NCI-H1092 treated with DMSO at 0.1 percent for 48 hours (cell line): Measurements from ENCODE around the gene DHCR7.

Experiments
- DNase-seq: peaks from one replicate; lab custom pipeline; 2025; lab: John Stamatoyannopoulos, UW

The DHCR7 gene, protein sequence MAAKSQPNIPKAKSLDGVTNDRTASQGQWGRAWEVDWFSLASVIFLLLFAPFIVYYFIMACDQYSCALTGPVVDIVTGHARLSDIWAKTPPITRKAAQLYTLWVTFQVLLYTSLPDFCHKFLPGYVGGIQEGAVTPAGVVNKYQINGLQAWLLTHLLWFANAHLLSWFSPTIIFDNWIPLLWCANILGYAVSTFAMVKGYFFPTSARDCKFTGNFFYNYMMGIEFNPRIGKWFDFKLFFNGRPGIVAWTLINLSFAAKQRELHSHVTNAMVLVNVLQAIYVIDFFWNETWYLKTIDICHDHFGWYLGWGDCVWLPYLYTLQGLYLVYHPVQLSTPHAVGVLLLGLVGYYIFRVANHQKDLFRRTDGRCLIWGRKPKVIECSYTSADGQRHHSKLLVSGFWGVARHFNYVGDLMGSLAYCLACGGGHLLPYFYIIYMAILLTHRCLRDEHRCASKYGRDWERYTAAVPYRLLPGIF

DNA sequence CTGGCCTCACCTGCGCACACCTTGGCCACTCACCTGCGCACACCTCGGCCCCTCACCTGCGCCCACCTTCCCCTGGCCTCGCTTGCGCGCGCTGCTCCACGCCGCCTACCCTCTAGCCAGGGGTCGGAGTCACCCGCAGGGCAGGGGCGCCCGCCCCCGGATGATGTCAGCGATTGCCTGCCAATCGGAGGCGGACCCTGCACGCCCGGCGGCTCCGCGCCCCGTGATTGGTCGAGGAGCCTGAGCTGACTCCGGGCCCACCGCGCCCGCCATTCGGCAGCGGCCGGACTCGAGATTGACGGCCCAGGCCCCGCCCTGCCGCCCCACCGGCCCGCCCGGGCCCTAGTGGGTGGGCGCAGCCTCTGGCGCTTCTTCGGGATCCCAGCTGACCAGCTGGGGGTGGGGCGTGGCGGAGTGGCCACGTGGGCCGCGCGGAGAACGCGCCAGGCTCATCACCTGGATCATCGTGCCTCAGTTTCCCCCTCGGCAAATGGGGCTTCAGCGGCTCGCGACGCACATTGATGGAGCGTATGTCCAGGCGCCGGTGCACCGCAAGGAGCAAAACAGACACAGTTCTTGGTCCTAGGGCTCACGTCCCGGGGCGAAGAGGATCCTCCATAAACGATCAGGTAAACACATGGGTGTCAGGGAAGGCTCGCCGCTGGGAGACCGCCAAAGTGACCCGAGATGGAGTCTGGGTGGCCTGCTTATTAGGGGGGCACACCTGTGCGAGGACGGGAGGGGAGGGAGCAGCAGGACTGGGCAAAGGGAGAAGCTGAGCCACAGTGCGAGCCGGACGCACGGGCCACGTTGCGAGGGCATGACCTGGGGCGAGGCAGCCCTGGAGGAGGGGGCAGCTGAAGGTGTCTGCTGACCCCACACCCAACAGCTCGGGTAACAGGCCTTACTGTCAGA, at the start of gene DHCR7:
Gene DHCR7, minus strand, starts transcription at position 137 of the 915 bp plus-strand sequence. CDS start 3,441 bp downstream, outside the sequence.
- DNase-seq: peak; percentile 97

DNA sequence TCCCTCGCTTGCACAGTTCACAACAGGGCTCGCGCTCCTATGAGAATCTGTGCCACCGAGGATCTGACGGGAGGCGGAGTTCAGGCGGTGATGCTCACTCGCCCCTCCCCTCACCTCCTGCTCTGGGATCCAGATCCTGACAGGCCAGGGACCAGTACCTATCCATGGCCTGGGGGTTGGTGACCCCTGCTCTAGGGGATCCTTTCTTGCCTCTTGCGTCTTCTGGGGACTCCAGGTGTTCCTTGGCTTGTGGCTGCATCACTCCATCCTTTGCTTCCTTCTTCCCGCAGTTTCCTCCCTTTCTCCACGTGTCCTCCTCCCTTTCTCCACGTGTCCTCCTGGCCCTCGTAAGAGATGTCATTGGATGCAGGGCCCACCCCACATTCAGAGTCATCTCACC, 48.2 kb upstream of the DHCR7 start:
- DNase-seq: no peak

DNA sequence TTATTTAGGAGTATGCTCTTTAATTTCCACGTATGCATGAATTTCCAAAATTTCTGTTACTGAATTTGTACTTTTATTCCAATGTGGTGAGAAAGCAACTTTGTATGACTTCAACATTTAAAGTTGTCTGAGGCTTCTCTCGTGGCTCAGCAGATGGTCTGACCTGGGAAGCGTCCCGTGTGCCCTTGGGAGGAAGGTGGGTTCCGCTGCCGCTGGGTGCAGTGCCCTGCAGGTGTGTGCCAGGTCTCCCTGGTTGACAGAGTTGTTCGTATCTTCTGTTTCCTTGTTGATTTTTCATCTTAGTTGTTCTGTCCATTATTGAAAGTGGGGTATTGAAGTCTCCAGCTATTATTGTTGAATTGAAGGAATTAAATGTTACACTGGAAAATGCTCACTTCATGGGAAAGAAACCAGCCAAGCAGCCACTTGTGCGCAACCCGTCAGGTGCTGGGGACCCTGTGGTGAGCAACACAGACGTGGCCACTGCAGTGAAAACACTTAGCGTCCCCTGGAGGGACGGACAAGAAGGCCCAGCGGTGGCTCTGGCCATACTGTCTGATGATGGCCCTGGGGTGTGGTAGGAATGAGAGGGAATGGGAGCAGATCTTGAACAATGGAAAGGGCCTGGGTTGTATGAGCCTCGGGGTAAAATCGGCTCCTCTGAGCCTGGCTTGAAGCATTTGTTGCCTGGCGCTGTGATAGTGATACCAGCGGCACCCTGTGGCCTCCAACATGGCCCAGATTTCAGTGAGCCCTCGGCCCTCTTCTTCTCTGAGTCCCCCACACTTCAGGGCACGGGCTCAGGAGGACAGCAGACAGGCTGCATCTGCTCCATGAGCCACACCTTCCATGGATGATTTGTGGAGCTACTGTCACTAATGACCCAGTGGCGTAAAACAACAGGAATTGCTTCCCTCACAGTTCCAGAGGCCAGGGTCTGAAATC, 47.4 kb upstream of the DHCR7 start:
- no peak for DNase-seq

DNA sequence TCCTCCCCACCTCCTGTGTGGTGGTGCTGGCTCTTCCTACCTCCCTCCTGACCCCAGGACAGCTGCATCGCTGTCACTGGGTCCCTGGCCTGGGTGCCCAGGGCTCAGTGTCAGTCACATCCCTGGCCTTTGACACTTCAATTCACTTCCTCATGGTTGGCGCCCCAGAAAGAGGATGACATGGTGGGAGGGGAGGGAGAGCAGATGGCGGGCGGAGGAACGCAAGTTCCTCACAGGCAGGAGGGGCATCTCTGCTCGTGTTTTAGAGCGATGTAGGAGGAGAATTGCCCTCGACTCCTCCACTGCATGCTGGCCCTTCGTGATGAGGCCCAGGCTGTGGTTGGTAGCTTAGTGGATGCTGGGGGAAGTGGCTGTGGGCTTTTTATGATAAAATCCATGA, 43.7 kb upstream of the DHCR7 start:
- no peak for DNase-seq

DNA sequence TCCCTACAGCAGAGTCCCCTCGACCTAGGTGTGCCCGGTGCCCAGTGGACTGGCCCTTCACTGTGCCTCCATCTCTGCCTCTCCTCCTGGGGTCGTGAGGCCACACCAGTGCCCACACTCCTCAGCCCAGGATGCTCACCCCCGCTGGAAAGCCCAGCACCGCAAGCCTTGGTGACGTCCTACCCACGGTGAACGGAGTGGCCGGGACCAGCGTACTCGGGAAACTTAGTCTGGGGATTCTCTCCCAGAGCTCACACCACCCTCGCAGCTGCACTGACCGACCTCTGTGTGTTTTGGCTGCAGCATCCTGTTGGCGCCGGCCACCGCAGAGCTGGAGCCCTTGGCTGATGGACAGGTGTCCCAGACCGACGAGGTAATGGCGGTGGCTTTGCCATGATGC, 43.3 kb upstream of the DHCR7 start:
- no peak for DNase-seq

DNA sequence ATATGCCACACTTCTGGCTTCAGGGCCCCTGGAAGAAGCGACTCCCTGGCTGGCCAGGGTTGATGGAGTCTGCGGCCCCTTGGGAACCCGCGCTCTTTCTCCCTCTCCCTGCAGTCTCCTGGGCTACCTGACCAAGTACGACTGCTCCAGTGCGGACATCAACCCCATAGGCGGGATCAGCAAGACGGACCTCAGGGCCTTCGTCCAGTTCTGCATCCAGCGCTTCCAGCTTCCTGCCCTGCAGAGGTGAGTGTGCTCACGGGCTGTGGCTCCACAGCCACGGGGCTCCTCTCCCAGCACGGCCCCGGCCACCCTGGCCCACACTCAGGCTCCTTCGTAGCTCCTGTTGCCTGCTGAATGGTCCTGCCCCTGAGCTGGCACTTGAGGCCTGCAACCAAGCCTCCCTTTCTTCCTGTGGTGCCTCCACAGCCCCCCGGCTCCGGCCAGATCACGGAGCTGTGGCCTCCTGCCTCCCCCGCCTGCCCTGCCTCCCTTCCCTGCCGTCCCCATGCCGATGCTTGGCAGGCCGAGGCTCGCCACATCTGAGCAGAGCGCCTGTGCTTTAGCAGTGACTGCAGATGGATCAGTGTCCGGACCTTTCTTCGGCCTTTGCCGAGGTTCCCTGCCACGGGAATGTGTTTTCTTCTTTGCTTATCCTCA, 42.7 kb upstream of the DHCR7 start:
- DNase-seq: no peak

DNA sequence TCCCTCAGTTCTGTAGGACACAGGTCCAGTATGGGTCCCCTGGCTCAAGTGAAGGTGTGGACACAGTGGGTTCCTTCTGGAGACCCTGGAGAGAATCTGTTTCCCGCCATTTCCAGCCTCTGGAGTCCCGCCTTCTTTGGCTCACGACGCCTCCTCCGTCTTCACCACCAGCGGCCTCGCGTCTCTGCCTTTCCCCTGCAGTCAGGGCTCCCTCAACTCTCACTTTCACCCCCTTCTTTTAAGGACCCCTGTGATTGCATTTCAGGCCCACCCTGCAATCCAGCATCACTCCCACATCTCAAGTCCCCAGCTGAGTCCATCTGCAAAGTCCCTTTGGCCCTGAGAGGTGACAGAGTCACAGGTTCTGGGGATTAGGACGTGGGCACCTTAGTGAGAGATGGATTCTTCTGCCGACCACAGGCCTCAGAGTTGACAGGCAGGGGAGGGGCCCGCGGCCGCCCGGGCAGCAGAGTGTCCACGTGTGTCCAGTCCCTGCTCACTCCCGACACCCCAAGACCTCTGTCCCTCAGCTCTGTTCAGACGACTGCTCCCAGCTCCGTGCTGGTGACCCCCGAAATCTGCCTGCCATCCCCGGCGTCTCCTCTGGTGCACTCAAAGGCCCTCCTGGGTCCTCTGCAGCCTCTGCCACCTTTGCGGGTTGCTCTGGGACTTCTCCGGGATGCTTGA, 42.0 kb upstream of the DHCR7 start:
- no peak for DNase-seq

DNA sequence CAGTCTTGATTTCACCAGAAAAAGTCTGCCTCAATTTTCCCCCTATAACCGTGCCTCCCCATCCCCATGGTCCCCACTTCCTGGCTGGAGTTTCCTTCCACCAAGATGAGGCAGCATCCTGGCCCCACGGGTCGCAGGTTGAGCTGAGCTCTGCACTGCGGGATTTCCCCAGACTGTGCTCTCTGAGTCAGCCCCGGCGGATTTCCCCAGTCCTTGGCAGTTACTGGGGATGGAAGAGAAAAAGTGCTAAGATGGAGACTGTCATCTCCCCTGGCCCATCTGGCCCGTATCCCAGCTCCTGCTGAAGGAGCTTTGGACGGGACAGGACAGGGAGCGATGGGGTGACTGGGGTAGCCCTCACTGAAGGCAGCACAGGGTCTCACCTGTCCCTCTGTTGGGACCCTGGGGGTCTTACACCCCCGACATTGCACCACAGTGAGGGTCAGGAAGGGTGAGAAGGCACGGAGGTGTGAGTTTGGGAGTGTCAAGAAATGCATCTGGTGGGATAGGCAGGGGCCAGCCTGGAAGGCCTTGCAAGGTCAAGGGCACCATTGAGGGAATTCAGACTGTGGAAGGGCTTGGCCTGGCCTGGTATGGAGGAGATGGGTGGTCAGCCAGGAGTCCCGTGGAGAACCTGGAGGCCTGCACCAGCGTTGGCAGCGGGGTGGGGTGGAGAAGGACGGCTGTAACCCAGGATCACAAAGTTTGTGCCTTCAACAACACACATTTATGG, 41.3 kb upstream of the DHCR7 start:
- DNase-seq: no peak

DNA sequence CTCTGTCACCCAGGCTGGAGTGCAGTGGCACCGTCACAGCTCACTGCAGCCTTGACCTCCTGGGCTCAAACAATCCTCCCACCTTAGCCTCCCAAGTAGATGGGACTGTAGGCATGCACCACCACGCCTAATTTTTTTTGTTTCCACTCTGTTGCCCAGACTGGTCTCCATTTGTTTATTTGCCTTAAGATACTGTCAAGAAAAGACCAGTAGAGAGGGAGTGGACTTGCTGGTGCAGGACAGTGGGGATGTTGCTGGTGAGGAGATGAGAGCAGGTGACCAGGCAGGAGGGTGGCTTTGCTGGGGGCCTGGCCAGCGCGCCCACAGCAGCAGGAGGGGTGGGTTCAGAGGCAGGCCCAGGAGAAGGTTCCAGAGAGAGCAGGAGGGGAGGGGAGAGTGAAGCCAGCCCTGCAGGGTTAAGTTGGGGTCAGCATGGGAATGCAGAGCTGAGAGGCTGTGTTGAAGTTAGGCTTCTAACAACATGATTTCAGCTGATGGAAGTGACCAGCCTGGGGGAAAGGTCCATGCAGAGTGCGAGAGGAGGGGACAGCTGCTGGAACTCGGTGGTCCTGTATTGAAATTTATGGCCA, 40.6 kb upstream of the DHCR7 start:
- DNase-seq: no peak

DNA sequence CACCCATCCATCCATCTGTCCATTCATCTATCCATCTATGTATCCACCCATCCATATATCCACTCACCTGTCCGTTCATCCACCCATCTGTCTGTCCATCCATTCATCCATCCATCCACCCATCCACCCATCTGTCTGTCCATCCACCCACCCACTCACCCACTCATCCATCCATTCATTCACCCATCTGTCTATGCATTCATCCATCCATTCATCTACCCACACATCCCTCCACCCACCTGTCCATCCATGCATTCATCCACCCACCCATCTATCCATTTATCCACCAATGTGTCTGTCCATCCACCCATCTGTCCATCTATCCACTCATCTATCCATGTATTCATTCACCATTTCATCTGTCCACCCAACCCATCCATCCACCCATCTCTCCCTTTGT, 38.1 kb upstream of the DHCR7 start:
- DNase-seq: no peak

DNA sequence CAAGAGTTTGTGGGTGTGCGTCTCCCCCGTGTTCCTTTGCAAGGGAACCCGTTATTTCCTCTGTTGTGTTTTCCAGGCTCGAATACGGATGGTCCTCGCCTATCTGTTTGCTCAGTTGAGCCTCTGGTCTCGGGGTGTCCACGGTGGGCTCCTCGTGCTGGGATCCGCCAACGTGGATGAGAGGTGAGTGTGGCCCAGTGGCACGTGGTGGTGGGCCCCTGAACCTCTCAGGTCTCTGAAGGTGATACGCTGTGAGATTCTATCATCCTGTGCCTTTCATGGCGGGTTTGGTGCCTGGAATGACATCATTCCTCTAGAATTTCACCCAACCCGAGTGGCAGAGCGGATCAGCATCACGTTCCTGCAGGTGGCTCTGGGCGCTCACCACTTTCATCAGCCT, 37.3 kb upstream of the DHCR7 start:
- no peak for DNase-seq

DNA sequence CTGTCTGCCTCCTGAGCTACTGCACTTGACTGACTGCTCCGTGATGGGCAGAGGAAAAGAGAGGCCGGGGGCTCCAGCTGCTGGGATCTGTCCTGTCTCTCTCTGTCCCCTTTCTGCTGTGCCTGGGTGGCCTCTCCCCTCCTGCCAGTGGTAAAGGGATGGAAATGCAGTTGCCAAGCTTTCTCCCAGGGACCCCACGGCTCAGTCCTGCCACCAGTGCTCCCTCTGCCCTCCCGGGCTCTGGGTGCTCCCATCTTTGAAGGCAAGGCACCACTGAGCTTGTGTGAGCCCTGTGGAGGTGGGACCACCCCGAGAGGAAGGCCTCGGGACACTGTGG, 36.8 kb upstream of the DHCR7 start:
- DNase-seq: no peak

DNA sequence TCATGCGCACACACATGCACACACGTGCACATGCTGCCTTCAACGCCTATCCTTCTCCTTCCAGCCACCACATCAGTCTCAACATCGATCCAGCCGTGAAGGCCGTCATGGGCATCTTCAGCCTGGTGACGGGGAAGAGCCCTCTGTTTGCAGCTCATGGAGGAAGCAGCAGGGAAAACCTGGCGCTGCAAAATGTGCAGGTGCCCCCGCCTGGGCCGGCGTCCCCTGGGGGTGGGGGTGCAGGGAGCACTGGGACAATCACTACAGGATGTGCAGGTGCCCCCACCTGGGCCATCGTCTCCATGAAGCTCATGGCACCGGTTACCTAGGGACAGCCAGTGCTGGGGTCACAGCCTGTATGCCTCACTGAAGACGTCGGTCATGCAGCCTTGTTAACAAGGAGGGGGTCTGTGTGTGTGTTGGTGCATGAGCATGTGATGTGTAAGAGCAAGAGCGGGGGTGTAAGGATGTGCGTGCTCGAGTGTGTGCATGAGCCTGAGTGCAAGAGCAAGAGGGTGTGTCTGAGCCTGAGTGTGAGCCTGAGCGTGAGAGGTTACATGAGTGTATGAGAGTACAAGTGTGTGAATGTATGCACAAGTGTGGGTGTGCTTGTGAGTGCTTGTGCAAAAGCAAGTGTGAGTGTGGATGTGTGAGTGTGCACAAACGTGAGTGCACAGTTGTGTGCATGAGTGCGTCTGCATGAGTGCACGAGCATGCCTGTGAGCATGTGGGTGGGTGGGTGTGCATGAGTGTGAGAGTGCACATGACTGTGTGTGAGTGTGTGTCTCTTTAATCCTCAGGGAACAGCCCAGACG, 36.3 kb upstream of the DHCR7 start:
- no peak for DNase-seq

DNA sequence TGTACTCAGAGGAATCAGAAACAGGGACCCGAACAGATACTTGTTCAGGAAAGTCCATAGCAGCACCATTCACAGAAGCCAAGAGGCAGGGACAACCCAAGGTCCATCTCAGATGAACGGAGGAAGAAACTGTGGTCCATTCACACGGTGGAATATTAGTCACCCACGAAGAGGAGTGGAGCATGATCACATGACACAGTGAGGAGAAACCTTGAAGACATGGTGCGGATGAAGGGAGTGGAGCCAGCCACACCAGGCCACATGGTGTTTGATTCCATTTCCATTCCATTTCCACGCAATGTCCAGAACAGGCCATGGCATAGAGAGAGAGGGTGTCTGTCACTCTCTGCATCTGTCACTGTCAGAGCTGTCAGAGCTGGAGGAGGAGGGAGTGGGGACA, 35.5 kb upstream of the DHCR7 start:
- no peak for DNase-seq

DNA sequence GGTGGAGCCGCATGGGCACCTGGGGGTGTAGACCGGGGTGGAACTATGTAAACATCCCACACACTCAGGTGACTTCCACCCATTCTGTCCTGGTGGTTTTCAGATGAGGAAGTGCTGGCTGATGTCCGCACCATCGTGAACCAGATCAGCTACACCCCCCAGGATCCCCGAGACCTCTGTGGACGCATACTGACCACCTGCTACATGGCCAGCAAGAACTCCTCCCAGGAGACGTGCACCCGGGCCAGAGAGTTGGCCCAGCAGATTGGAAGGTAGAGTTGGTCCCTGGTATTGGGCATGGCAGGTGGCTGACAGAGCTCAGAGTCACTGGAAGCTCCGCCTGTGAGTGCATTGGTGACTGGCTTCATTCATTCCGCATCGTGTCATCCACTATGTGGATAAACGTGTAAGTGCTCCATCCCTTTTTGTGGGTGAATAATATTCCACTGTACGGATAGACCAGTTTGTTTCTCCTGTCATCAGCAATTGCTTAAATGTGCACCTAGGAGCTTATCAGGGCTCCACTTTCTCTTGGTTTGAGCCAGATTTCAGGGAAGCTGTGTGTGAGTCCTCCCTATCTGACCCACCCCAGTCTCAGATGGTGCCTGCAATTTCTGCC, 34.7 kb upstream of the DHCR7 start:
- no peak for DNase-seq

DNA sequence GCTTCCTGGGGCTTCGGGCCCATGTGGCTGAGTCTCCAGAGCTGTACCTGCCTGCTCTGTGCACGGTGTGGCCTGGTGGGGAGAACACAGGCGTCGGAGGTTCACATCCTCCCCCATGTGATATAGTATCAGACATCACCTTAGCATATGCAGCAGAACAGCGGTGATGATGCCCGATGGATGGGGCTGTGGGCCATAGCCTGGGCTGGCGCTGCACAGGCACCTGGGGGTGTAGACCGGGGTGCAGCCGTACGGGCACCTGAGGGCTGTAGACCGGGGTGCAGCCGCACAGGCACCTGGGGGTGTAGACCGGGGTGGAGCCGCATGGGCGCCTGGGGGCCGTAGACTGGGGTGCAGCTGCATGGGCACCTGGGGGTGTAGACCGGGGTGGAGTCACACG, 34.0 kb upstream of the DHCR7 start:
- no peak for DNase-seq

DNA sequence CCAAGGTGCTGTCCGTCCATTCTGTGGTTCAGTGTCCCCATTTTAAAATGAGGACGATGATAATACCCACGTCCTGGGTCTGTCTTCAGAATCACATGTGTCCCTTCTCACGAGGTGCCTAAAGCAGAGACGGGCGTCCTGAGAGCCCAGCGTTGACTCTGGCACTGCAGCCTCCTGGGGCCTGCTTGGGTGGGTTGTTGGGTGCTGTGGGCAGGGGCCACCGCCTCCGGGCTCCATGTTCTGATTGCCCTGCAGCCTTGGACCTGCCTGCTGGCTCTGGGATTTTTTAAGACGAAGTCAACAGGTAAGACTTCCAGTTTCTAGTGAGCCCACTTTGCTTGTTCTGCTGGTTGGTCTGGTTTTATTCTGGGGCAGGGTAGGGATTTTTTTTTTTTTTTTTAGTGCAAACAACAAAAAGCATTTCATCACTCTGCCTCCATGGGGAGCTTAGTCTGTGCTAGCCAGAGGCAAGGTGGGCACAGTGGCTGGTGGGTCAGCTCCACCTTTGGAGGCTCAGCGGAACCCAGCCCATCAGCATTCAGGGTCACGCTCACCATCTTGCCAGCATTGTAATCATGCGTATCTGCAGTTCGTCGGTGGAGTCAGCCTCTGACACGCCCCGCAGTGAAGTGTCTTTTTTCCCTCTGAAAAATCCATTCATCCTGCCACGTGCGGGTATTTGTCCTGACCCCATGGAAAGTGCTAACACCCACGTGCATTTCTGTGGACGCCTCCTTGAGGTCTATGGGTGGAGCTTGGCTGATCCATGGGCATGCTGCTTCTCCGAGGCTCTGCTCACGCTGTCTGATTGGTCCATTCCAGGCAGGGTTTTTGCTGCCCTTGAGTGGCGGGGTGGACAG, 33.1 kb upstream of the DHCR7 start:
- DNase-seq: no peak

DNA sequence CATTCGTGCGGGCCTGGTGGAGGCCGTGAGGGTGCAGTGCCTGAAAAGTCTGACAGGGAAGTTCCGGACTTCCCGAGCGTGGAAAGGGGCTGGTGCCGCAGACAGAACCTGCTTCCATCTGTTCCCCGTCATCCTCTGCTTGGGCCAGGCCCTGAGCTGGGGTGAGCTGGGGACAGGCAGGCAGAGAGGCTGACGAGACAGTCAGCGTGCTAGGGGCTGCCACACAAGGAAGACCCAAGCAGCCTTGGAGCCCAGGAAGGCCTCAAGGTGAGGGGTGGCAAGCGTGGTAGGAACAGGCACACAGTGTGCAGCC, 30.3 kb upstream of the DHCR7 start:
- DNase-seq: no peak
